ENCODE data around the gene POLR3F. TPM values are rescaled to one million over a fixed set of nuclear protein-coding genes. Genes with fewer than 3 reads are reported as not detected.

POLR3F gene
- polyA plus RNA-seq, 1 donor from 2014 or later: 47.3 TPM

DNA sequence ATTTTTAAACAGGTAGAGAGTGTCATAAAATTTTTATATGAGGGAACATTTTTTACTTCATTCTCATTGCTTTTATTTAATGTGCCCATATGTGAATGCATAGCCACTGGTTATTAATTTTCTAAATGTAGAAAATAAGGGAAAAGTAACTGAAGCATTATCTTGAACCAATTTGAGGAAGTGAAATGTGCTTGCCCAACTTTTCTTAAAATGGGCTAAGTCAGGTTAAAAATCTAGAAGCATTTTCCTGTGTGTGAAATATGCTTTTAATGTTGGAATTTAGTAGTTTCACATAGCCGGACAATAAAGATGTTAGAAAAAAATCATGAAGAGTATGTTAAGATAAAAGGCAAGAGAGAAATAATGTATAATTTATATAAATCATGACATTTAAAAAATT is 44.4 kb downstream of the POLR3F start:
- H2AFZ ChIP-seq (ENCODE audit: low read depth, low read length): no peak overlapping the region
- no peak overlapping the region for H3K27ac ChIP-seq (ENCODE audit: low read length)
- H3K79me2 ChIP-seq (replicated peaks; ENCODE audit: insufficient read depth, low read length): peaks cover 14% of the 10 kb centered on the region
- no peaks in the 10 kb centered on the region for H3K9me3 ChIP-seq (ENCODE audit: low read length)
- TF ChIP-seq POLR2AphosphoS5 (IDR thresholded peaks at IDR 0.05) (no peak), RAD21 (conservative IDR thresholded peaks at IDR 0.05) (no peak), EP300 (conservative IDR thresholded peaks at IDR 0.05; ENCODE audit: poor library complexity, severe bottlenecking) (no peak), MXI1 (conservative IDR thresholded peaks at IDR 0.05; ENCODE audit: poor library complexity, severe bottlenecking) (no peak), TAF1 (IDR thresholded peaks at IDR 0.05; ENCODE audit: low read depth) (no peak), SMC3 (conservative IDR thresholded peaks at IDR 0.05; ENCODE audit: poor library complexity) (no peak), EZH2 (IDR thresholded peaks at IDR 0.05; ENCODE audit: borderline replicate concordance, insufficient read depth, low read length, poor library complexity, severe bottlenecking) (no peak)
- TF ChIP-seq, protein P1, sequence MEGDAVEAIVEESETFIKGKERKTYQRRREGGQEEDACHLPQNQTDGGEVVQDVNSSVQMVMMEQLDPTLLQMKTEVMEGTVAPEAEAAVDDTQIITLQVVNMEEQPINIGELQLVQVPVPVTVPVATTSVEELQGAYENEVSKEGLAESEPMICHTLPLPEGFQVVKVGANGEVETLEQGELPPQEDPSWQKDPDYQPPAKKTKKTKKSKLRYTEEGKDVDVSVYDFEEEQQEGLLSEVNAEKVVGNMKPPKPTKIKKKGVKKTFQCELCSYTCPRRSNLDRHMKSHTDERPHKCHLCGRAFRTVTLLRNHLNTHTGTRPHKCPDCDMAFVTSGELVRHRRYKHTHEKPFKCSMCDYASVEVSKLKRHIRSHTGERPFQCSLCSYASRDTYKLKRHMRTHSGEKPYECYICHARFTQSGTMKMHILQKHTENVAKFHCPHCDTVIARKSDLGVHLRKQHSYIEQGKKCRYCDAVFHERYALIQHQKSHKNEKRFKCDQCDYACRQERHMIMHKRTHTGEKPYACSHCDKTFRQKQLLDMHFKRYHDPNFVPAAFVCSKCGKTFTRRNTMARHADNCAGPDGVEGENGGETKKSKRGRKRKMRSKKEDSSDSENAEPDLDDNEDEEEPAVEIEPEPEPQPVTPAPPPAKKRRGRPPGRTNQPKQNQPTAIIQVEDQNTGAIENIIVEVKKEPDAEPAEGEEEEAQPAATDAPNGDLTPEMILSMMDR (IDR thresholded peaks at IDR 0.05; ENCODE audit: poor library complexity, severe bottlenecking): no peak
- TF ChIP-seq, protein P2, sequence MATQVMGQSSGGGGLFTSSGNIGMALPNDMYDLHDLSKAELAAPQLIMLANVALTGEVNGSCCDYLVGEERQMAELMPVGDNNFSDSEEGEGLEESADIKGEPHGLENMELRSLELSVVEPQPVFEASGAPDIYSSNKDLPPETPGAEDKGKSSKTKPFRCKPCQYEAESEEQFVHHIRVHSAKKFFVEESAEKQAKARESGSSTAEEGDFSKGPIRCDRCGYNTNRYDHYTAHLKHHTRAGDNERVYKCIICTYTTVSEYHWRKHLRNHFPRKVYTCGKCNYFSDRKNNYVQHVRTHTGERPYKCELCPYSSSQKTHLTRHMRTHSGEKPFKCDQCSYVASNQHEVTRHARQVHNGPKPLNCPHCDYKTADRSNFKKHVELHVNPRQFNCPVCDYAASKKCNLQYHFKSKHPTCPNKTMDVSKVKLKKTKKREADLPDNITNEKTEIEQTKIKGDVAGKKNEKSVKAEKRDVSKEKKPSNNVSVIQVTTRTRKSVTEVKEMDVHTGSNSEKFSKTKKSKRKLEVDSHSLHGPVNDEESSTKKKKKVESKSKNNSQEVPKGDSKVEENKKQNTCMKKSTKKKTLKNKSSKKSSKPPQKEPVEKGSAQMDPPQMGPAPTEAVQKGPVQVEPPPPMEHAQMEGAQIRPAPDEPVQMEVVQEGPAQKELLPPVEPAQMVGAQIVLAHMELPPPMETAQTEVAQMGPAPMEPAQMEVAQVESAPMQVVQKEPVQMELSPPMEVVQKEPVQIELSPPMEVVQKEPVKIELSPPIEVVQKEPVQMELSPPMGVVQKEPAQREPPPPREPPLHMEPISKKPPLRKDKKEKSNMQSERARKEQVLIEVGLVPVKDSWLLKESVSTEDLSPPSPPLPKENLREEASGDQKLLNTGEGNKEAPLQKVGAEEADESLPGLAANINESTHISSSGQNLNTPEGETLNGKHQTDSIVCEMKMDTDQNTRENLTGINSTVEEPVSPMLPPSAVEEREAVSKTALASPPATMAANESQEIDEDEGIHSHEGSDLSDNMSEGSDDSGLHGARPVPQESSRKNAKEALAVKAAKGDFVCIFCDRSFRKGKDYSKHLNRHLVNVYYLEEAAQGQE (IDR thresholded peaks at IDR 0.05; ENCODE audit: borderline replicate concordance): no peak
- no peaks in the 10 kb centered on the region for H3F3A ChIP-seq (ENCODE audit: insufficient read depth, low read length, poor library complexity, severe bottlenecking)
- no peak overlapping the region for H3K9ac ChIP-seq (ENCODE audit: low read length)
- no peak overlapping the region for H3K4me2 ChIP-seq (ENCODE audit: low read length)
- H3K4me3 ChIP-seq (ENCODE audit: low read length): no peak overlapping the region
- no peaks in the 10 kb centered on the region for H3K9me2 ChIP-seq (ENCODE audit: insufficient read depth, low read length)
- no peaks in the 10 kb centered on the region for H3K36me3 ChIP-seq (ENCODE audit: insufficient read depth, low read length)
- H3K27me3 ChIP-seq (ENCODE audit: insufficient read depth, low read depth, low read length): no peaks in the 10 kb centered on the region
- H4K20me1 ChIP-seq (ENCODE audit: insufficient read depth): no peaks in the 10 kb centered on the region

DNA sequence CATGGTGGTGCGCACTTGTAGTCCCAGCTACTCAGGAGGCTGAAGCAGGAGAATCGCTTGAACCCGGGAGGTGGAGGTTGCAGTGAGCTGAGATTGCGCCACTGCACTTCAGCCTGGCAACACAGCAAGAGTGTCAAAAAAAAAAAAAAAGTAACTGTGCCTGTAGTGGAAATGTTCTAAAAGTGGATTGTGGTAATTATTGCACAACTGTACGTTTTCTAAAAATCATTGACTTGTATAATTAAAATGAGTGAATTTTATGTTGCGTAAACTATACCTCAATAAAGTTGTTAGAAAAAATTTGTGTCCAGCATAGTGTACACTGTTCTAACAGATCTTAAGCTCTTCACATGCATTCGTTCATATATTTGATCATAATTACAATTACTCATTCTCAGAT is 46.0 kb downstream of the POLR3F start:
- Histone ChIP-seq H3K4me2 (ENCODE audit: low read length) (no peak overlapping the region), H2AFZ (ENCODE audit: low read depth, low read length) (no peak overlapping the region), H3K9ac (ENCODE audit: low read length) (no peak overlapping the region), H3K9me3 (ENCODE audit: low read length) (no peaks in the 10 kb centered on the region), H3K36me3 (ENCODE audit: insufficient read depth, low read length) (no peaks in the 10 kb centered on the region), H4K20me1 (ENCODE audit: insufficient read depth) (no peaks in the 10 kb centered on the region), H3K27ac (ENCODE audit: low read length) (no peak overlapping the region), H3K27me3 (ENCODE audit: insufficient read depth, low read depth, low read length) (no peaks in the 10 kb centered on the region), H3F3A (ENCODE audit: insufficient read depth, low read length, poor library complexity, severe bottlenecking) (no peaks in the 10 kb centered on the region), H3K79me2 (replicated peaks; ENCODE audit: insufficient read depth, low read length) (peaks cover 10% of the 10 kb centered on the region), H3K4me3 (ENCODE audit: low read length) (no peak overlapping the region), H3K9me2 (ENCODE audit: insufficient read depth, low read length) (no peaks in the 10 kb centered on the region)
- TF ChIP-seq TAF1 (IDR thresholded peaks at IDR 0.05; ENCODE audit: low read depth) (no peak), EZH2 (IDR thresholded peaks at IDR 0.05; ENCODE audit: borderline replicate concordance, insufficient read depth, low read length, poor library complexity, severe bottlenecking) (no peak), EP300 (conservative IDR thresholded peaks at IDR 0.05; ENCODE audit: poor library complexity, severe bottlenecking) (no peak), POLR2AphosphoS5 (IDR thresholded peaks at IDR 0.05) (no peak), SMC3 (conservative IDR thresholded peaks at IDR 0.05; ENCODE audit: poor library complexity) (no peak), MXI1 (conservative IDR thresholded peaks at IDR 0.05; ENCODE audit: poor library complexity, severe bottlenecking) (no peak), RAD21 (conservative IDR thresholded peaks at IDR 0.05) (no peak)
- TF ChIP-seq, protein P1 (IDR thresholded peaks at IDR 0.05; ENCODE audit: poor library complexity, severe bottlenecking): no peak
- TF ChIP-seq, protein P2 (IDR thresholded peaks at IDR 0.05; ENCODE audit: borderline replicate concordance): no peak

Data from neural cell (in vitro differentiated cells).